Heart left ventricle (tissue), 13 donors: ENCODE measurements around the gene DROSHA.

Experiments used
- CTCF ChIP-seq, 12 donors: fragments of 200-600 bp; sonication (generic) in 4 of 12; IDR thresholded peaks; one replicate each; pipeline versions ENCODE4 v1.5.0 to v1.8.0; 2018 to 2022; ENCODE audit warnings: antibody characterized with exemption in 12 of 12, mild to moderate bottlenecking in 5 of 12
- POLR2A ChIP-seq, 2 donors: fragments of 450-650 bp; IDR thresholded peaks; one replicate each; pipeline ENCODE4 v1.6.1; 2017; ENCODE audit warnings: antibody characterized with exemption in 2 of 2, mild to moderate bottlenecking in 2 of 2, moderate library complexity in 2 of 2
- donor health status: ischemic (EF 13 %, LVEDD 7.1; RV severe dilation, severe dysfunction).
- donor health status: DM: no; HTN: yes; CAD: no.
- donor health status: DM: no; HTN: no; CAD: no.
- donor health status: ischemic (EF 25% LVEDD 6.9; RV normal size, moderate dysfunction).
- donor health status: ischemic (EF 25% LVEDD 5.7; RV mildly dilated, moderate dysfunction).
- donor health status: ischemic (EF 35%, LVEDD 5.7; RV mildly dilated, moderate dysfunction).
- donor health status: nonischemic (EF 11% LVEDD 7.7; RV severe dilation, severe dysfunction).
- donor health status: DM: yes; HTN: yes; CAD: no.
- donor health status: PGD.
- donor health status: ischemic (EF 29% LVEDD 5.4; RV normal size, mild dysfunction).
- donor health status: nonischemic (EF 23%, LVEDD 6.1; RV moderate dilation, normal function).

- TF ChIP-seq CTCF (IDR thresholded peaks at IDR 0.05) (no peak), POLR2A (IDR thresholded peaks at IDR 0.05) (no peak)
Observed at GRCh38 chr5:31536873-31537272, 5.0 kb upstream of the DROSHA start.
